GM23338 (cell line): Measurements from ENCODE around the gene PARD3.

ENCODE experiments used
- EZH2 ChIP-seq: fragments of 200-600 bp; sonication (generic); IDR thresholded peaks from one replicate; pipeline ENCODE4 v1.8.0; 2017; ENCODE audit warnings: antibody characterized with exemption, mild to moderate bottlenecking, low read depth; ENCODE audit not compliant: unreplicated experiment
- EZH2phosphoT487 ChIP-seq: fragments of 200-600 bp; sonication (generic); IDR thresholded peaks from one replicate; pipeline ENCODE4 v1.8.1; 2018; ENCODE audit warnings: antibody characterized with exemption; ENCODE audit not compliant: unreplicated experiment
- JUNB ChIP-seq: IDR thresholded peaks from one replicate; pipeline ENCODE4 v1.6.1; 2016; ENCODE audit warnings: antibody characterized with exemption; ENCODE audit not compliant: unreplicated experiment
- POLR2AphosphoS5 ChIP-seq: IDR thresholded peaks from 2 replicates; pipeline ENCODE4 v1.6.1; 2016; ENCODE audit warnings: antibody characterized with exemption, low read depth
- ZNF114 ChIP-seq: fragments of 250-450 bp; sonication (Bioruptor Pico); IDR thresholded peaks from 2 replicates; pipeline ENCODE4 v1.5.0; 2020; ENCODE audit warnings: mild to moderate bottlenecking, moderate library complexity
- TF ChIP-seq, protein P1 (sequence below), 2 experiments: fragments of 200-600 bp in 1 of 2; sonication (generic) in 1 of 2; conservative IDR thresholded peaks; 2 replicates each; pipeline versions ENCODE4 v1.5.1 to v1.6.1; 2016 to 2017; ENCODE audit warnings: antibody characterized with exemption in 2 of 2, low read depth in 2 of 2, mild to moderate bottlenecking in 2 of 2, moderate library complexity in 1 of 2
- TF ChIP-seq, protein P2 (sequence below): IDR thresholded peaks from one replicate; pipeline ENCODE4 v1.6.1; 2018; ENCODE audit warnings: antibody characterized with exemption; ENCODE audit not compliant: unreplicated experiment

DNA sequence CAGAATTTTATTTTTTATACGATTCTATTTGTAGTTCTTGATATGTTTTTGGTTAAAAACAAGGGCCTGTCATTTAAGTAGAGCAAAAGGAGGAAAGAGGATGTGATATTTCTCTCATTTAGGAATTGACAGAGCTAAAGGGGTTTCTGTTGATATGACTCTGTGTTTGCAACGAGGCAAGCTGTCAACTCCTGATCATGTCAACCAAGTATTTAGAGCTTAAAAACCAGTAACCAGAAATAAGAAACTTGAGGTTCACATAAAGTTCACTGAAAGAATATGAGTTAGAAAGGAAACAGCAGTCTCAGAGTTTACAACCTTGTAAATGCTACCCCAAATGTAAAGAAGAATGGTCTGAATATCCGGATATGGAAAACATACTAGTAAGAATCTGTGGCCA lies 434.2 kb downstream of the PARD3 start:
- TF ChIP-seq, protein P1, sequence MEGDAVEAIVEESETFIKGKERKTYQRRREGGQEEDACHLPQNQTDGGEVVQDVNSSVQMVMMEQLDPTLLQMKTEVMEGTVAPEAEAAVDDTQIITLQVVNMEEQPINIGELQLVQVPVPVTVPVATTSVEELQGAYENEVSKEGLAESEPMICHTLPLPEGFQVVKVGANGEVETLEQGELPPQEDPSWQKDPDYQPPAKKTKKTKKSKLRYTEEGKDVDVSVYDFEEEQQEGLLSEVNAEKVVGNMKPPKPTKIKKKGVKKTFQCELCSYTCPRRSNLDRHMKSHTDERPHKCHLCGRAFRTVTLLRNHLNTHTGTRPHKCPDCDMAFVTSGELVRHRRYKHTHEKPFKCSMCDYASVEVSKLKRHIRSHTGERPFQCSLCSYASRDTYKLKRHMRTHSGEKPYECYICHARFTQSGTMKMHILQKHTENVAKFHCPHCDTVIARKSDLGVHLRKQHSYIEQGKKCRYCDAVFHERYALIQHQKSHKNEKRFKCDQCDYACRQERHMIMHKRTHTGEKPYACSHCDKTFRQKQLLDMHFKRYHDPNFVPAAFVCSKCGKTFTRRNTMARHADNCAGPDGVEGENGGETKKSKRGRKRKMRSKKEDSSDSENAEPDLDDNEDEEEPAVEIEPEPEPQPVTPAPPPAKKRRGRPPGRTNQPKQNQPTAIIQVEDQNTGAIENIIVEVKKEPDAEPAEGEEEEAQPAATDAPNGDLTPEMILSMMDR (conservative IDR thresholded peaks at IDR 0.05; ENCODE audit: low read depth in 2 of 2) = no peak
- TF ChIP-seq EZH2 = no peak
- TF ChIP-seq EZH2phosphoT487 = no peak
- no peak for TF ChIP-seq POLR2AphosphoS5
- TF ChIP-seq JUNB = no peak
- TF ChIP-seq ZNF114 (CRISPR knock-in tag) = no peak
- TF ChIP-seq, protein P2, sequence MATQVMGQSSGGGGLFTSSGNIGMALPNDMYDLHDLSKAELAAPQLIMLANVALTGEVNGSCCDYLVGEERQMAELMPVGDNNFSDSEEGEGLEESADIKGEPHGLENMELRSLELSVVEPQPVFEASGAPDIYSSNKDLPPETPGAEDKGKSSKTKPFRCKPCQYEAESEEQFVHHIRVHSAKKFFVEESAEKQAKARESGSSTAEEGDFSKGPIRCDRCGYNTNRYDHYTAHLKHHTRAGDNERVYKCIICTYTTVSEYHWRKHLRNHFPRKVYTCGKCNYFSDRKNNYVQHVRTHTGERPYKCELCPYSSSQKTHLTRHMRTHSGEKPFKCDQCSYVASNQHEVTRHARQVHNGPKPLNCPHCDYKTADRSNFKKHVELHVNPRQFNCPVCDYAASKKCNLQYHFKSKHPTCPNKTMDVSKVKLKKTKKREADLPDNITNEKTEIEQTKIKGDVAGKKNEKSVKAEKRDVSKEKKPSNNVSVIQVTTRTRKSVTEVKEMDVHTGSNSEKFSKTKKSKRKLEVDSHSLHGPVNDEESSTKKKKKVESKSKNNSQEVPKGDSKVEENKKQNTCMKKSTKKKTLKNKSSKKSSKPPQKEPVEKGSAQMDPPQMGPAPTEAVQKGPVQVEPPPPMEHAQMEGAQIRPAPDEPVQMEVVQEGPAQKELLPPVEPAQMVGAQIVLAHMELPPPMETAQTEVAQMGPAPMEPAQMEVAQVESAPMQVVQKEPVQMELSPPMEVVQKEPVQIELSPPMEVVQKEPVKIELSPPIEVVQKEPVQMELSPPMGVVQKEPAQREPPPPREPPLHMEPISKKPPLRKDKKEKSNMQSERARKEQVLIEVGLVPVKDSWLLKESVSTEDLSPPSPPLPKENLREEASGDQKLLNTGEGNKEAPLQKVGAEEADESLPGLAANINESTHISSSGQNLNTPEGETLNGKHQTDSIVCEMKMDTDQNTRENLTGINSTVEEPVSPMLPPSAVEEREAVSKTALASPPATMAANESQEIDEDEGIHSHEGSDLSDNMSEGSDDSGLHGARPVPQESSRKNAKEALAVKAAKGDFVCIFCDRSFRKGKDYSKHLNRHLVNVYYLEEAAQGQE = no peak
